Caco-2 (cell line): ENCODE results near the gene ARHGAP18. TPM values are rescaled to one million over a fixed set of nuclear protein-coding genes. Genes with fewer than 3 reads are reported as not detected.

ENCODE experiments used
- BruUV-seq: library from RNA; stranded (reverse); fragments of 400-500 nt; replicated peaks from 2 replicates; lab custom pipeline; 2021; lab: Mats Ljungman, UMichigan
- CTCF ChIA-PET: fragments of 300-600 bp; sonication (Branson Sonifier 250); formaldehyde crosslinking; loops from one replicate; lab custom pipeline; 2022; ENCODE audit warnings: antibody characterized with exemption; lab: Charles Lee
- POLR2A ChIA-PET: fragments of 300-600 bp; sonication (Branson Sonifier 250); formaldehyde crosslinking; loops from one replicate; lab custom pipeline; 2022; ENCODE audit warnings: antibody characterized with exemption; lab: Charles Lee
- DNase-seq, 2 experiments: peaks; one replicate each; pipeline versions ENCODE4 v3.0.0 to v3.0.0-alpha.2; 2020 to 2022
- H3K27me3 ChIP-seq: replicated peaks from 2 replicates; pipeline ENCODE4 v1.6.0; 2011; ENCODE audit warnings: low read length; ENCODE audit not compliant: control insufficient read depth, insufficient read depth
- H3K36me3 ChIP-seq: 2 replicates; pipeline ENCODE4 v1.5.1; 2011; ENCODE audit warnings: low read length; ENCODE audit not compliant: control insufficient read depth, insufficient read depth
- H3K4me1 ChIP-seq: fragments of 250-450 bp; sonication (Bioruptor Pico); 2 replicates; pipeline ENCODE4 v1.5.1; 2020; ENCODE audit warnings: mild to moderate bottlenecking
- H3K4me3 ChIP-seq: 2 replicates; pipeline ENCODE4 v1.5.1; 2011; ENCODE audit warnings: low read depth, mild to moderate bottlenecking, control low read depth, low read length
- H3K9me3 ChIP-seq: fragments of 250-450 bp; sonication (Bioruptor Pico); 2 replicates; pipeline ENCODE4 v1.5.1; 2020; ENCODE audit warnings: mild to moderate bottlenecking, moderate library complexity
- H3K27ac Mint-ChIP-seq: one replicate; pipeline ENCODE4 v1.8.0; 2022; ENCODE audit warnings: mixed read lengths; ENCODE audit not compliant: unreplicated experiment
- H3K27me3 Mint-ChIP-seq: one replicate; pipeline ENCODE4 v1.8.0; 2022; ENCODE audit warnings: mixed read lengths; ENCODE audit not compliant: insufficient read depth, unreplicated experiment
- H3K36me3 Mint-ChIP-seq: one replicate; pipeline ENCODE4 v1.8.0; 2022; ENCODE audit warnings: mild to moderate bottlenecking, mixed read lengths; ENCODE audit not compliant: insufficient read depth, unreplicated experiment
- H3K4me1 Mint-ChIP-seq: one replicate; pipeline ENCODE4 v1.8.0; 2022; ENCODE audit warnings: low read depth, mixed read lengths; ENCODE audit not compliant: unreplicated experiment
- H3K4me3 Mint-ChIP-seq: one replicate; pipeline ENCODE4 v1.8.0; 2022; ENCODE audit warnings: mild to moderate bottlenecking, moderate library complexity, mixed read lengths; ENCODE audit not compliant: unreplicated experiment
- H3K9me3 Mint-ChIP-seq: one replicate; pipeline ENCODE4 v1.8.0; 2022; ENCODE audit warnings: mixed read lengths; ENCODE audit not compliant: unreplicated experiment
- intact Hi-C: fragments of 100-400 bp; cut with micrococcal nuclease; formaldehyde crosslinking; loops from one replicate; pipeline ENCODE4 v1.10.0; 2022; ENCODE audit not compliant: unreplicated experiment
- total RNA-seq: library from RNA; stranded (reverse); gene quantifications from 2 replicates; pipeline ENCODE4 v1.2.3, GENCODE V29; 2022
- TF ChIP-seq, protein P1 (sequence below), 2 experiments: fragments of 200-600 bp in 1 of 2; IDR thresholded peaks; 1 replicate in 1 of 2; 2 replicates in 1 of 2; pipeline versions ENCODE4 v1.5.1 to v1.8.0; 2011 to 2022; ENCODE audit warnings: antibody characterized with exemption in 1 of 2, control low read depth in 1 of 2, inconsistent platforms in 1 of 2, low read depth in 1 of 2, low read length in 1 of 2, mild to moderate bottlenecking in 1 of 2, moderate library complexity in 1 of 2; ENCODE audit not compliant: insufficient read depth in 1 of 2, severe bottlenecking in 1 of 2, unreplicated experiment in 1 of 2

The ARHGAP18 gene
- total RNA-seq, 1 experiment from 2014 or later = 15.0 TPM

DNA sequence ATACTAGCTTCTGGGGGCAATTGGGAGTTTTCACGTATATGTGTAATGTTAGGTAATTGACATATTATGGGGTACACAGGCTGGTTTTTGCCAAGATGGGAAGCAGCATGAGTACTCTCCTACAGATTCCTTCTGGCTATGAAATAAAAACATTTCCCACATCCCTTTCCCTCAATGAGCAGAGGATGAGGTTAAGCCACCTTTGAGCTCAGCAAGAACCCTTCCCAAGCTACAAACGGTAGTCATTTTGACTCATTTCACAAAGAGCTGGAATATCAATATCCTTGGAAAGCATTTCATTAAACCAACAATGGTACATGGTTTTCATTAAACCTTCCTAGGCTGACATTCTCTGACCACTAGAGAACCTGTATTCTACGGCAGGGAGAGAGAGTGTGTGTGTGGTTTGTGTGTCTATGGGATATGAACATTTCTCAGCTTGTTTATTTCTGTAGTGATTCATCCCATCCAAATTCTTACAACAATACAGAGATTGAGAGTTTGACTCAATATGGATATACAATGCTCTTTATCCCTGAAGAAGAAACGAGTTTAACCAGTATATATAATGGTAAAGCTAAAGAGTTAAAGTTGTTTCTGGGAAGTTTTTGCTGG, 119.5 kb downstream of the ARHGAP18 start:
- H3K27me3 Mint-ChIP-seq = no peaks in the 10 kb centered on the region
- peaks cover 12% of the 10 kb centered on the region for H3K4me1 ChIP-seq
- no TSS peak for BruUV-seq
- intact Hi-C loops = no loop called here
- ChIA-PET CTCF (no interaction called here), POLR2A (no interaction called here)
- no peaks in the 10 kb centered on the region for H3K36me3 Mint-ChIP-seq
- no peaks in the 10 kb centered on the region for H3K4me1 Mint-ChIP-seq
- H3K9me3 Mint-ChIP-seq = no peaks in the 10 kb centered on the region
- no peak for DNase-seq
- no peak overlapping the region for H3K4me3 Mint-ChIP-seq
- TF ChIP-seq, protein P1, sequence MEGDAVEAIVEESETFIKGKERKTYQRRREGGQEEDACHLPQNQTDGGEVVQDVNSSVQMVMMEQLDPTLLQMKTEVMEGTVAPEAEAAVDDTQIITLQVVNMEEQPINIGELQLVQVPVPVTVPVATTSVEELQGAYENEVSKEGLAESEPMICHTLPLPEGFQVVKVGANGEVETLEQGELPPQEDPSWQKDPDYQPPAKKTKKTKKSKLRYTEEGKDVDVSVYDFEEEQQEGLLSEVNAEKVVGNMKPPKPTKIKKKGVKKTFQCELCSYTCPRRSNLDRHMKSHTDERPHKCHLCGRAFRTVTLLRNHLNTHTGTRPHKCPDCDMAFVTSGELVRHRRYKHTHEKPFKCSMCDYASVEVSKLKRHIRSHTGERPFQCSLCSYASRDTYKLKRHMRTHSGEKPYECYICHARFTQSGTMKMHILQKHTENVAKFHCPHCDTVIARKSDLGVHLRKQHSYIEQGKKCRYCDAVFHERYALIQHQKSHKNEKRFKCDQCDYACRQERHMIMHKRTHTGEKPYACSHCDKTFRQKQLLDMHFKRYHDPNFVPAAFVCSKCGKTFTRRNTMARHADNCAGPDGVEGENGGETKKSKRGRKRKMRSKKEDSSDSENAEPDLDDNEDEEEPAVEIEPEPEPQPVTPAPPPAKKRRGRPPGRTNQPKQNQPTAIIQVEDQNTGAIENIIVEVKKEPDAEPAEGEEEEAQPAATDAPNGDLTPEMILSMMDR (IDR thresholded peaks at IDR 0.05; ENCODE audit: insufficient read depth in 1 of 2, low read depth in 1 of 2, low read length in 1 of 2, severe bottlenecking in 1 of 2, unreplicated experiment in 1 of 2) = no peak
- H3K4me3 ChIP-seq = no peak overlapping the region
- peaks cover 1% of the 10 kb centered on the region; the same call in 1 of the 2 replicates for H3K36me3 ChIP-seq
- no peaks in the 10 kb centered on the region for H3K27me3 ChIP-seq
- H3K27ac Mint-ChIP-seq = no peak overlapping the region
- no peaks in the 10 kb centered on the region for H3K9me3 ChIP-seq

DNA sequence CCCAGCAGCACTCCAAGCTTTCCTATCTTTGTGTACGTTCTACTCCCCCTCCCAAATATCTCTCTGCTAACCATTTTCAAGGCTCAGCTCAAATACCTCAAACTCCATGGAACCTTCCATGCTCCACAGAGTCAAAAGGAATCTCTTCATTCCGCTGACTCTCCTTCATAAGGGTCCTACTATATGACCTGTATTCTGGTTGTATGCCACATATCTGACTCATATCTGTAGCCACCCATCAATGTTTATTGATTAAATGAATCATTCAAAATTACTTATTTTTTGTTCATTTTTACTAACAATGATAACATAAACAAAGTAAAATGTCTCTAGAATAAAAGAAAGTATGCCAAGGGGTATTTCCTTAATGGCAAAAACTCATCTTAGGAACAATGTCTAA, 123.2 kb downstream of the ARHGAP18 start:
- ChIA-PET POLR2A (no interaction called here), CTCF (no interaction called here)
- Mint-ChIP-seq H3K27ac (no peak overlapping the region), H3K27me3 (no peaks in the 10 kb centered on the region), H3K4me1 (no peaks in the 10 kb centered on the region), H3K4me3 (no peak overlapping the region), H3K9me3 (no peaks in the 10 kb centered on the region), H3K36me3 (no peaks in the 10 kb centered on the region)
- no peaks in the 10 kb centered on the region for H3K9me3 ChIP-seq
- intact Hi-C loops = no loop called here
- TF ChIP-seq, protein P1 (IDR thresholded peaks at IDR 0.05; ENCODE audit: insufficient read depth in 1 of 2, low read depth in 1 of 2, low read length in 1 of 2, severe bottlenecking in 1 of 2, unreplicated experiment in 1 of 2) = no peak
- BruUV-seq = no TSS peak
- H3K4me1 ChIP-seq = no peaks in the 10 kb centered on the region
- DNase-seq = no peak
- no peaks in the 10 kb centered on the region for H3K27me3 ChIP-seq
- H3K36me3 ChIP-seq = no peaks in the 10 kb centered on the region
- no peak overlapping the region for H3K4me3 ChIP-seq

DNA sequence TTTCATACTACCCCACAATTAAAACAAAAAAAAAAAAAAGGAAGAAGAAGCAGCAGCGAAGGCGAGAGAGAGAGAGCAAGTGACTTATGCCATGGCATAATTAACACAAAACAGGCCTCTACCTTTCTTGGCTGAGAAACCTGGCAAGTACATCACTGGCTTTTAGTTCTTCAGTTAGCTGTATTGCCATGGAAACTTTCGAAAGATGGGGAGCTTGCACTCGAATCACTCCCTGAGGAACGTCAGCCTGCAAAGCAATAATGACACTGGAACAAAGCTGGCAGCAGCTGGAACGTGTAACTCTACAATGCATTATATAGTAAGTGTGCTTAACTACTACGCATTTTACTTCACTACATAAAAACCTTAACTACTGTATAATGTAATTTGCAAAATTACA, 126.1 kb downstream of the ARHGAP18 start:
- POLR2A ChIA-PET = no interaction called here
- intact Hi-C loops = no loop called here
- CTCF ChIA-PET = no interaction called here
- BruUV-seq = no TSS peak
- Mint-ChIP-seq H3K4me1 (no peaks in the 10 kb centered on the region), H3K36me3 (no peaks in the 10 kb centered on the region), H3K27me3 (no peaks in the 10 kb centered on the region), H3K4me3 (no peak overlapping the region), H3K9me3 (no peaks in the 10 kb centered on the region), H3K27ac (no peak overlapping the region)
- Histone ChIP-seq H3K36me3 (no peaks in the 10 kb centered on the region), H3K4me1 (no peaks in the 10 kb centered on the region), H3K9me3 (no peaks in the 10 kb centered on the region), H3K4me3 (no peak overlapping the region), H3K27me3 (no peaks in the 10 kb centered on the region)
- no peak for DNase-seq
- TF ChIP-seq, protein P1 (IDR thresholded peaks at IDR 0.05; ENCODE audit: insufficient read depth in 1 of 2, low read depth in 1 of 2, low read length in 1 of 2, severe bottlenecking in 1 of 2, unreplicated experiment in 1 of 2) = no peak
